ENCODE results near the gene CARS2.
"Not testable (repeated sequence)": the region's sequence is repeated elsewhere in the genome, so short reads cannot be mapped to it uniquely, and the experiment has no call there.

Gene CARS2

DNA sequence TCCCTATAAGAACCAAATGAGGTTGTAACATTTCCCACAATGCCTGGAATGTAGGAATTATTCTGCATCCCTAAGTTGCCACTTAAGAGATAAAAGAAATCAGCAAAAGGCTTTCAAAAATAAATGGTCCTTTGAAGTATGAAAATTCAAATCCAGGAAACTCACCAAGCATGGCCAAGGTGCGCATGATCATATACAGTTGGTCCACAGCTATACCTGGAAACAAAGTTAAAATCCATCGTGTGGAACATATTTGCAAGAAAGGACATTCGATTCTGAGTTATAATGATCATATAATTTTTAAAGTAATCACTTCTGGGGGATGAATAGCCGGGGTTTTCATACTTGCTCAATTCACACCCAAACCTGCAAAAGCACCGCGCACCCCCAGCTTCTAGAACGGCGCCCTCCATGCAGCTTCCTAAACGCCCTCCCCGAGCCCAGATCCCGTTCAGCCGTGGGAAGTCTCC, 525 bp downstream of the CARS2 start:
- DNase-seq = no peak

DNA sequence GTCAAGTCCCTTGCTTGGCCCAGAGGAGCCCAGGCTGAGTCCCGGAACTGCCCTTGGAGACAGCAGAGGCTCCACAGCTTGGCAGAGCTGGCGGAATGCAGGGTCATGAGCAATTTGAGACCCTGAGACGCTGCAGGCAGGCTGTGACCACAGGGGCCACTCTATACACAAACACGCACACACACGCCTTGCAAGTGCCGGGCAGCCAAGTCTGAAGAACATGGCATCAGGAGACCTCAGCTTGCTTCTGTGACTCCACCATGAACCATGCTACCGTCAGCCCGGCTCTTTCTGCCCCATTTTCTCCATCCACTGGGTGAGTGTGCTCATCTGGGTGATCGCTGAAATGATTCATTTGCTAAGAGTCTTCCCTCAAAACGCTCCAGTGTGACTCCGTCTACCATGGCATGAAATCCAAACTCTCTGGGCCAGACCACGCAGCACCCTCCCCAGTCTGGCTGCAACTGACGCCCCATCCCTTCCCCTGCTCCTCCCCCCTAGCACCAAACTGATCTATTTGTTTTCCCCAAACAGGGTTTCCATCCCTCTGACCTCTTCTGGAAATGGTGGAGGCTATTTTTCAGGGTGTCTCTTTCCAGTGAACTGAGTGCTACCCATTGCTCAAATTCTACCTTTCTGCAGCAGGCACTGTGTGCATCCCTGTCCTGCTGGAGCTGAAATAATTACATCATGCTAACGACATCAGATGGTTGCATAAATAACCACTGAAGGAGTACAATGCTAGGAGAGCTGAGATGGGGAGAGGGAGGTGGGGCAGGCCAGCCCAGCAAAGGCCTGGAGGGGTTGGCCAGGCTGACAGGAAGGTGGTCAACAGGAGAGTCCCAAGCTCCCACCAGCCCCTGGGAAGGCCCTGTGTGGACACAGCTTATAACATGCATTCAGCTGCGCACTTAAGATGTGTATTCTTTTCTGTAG, 3.1 kb downstream of the CARS2 start:
- no peak for DNase-seq

DNA sequence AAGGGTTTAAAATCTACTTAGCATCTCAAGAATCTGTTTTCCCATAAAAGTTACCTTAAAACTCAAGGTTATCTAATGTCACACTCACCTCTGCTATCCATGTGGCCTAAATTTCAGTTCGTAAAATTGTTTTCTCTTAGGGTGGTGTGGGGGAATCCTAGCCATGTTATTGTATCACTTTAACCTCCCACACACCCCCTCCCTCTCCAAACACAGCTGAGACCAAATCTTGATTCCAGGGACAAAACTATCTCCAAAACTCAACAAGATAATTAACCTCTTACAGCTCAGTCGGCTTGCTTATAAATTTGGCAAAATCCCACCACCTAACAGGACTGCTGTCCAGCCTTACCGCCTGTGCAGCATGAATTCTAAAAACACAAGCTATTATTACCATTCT, 3.8 kb downstream of the CARS2 start:
- DNase-seq = no peak

DNA sequence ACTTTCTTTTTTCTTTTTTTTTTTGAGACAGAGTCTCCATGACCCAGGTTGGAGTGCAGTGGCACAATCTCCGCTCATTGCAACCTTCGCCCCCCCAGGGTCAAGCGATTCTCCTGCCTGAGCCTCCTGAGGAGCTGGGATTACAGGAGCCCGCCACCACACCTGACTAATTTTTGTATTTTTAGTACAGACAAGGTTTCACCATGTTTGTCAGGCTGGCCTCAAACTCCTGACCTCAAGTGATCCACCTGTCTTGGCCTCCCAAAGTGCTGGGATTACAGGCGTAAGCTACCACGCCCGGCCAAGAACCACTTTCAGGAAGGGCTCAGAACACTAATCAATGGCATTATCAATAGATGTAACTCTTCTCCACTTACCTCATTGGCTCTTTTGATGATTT, 4.9 kb downstream of the CARS2 start:
- not testable (repeated sequence) for DNase-seq

DNA sequence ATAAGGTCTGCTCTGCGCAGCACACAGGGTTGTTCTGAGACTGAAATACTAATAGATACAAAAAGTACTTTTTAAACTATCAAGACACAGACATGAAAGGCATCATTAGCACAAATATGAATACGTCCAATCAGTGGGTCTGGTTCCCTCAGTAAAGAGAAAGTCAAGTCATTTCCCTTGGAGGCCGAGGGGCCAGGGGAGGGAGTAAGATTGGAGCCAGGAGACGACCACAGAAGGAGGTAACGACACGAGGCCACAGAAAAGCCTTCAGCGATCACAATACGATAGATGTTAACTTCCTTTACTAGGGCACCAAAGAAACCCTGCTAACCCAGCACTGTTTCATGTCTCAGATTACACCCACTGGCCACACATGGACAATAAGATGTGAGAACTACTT, 5.3 kb downstream of the CARS2 start:
- DNase-seq = no peak

DNA sequence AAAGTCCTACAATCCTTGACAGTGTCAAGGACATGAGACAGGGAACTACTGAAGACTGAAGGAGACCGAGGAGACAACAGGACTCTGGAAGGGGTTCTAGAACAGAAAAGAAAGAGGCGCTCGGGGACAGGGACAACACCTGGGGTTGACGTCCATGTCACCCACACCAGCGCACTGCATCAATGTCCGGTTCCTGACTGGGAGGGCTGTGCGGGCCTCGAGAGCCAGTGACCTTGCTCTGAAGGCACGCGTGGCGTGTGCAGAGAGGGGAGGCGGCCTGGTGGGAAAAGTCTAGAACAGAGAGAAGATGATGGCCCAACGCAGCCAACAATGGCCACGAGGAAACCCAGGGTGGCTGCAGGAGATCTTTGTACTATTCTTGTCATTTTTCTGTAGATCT, 5.7 kb downstream of the CARS2 start:
- DNase-seq = no peak

DNA sequence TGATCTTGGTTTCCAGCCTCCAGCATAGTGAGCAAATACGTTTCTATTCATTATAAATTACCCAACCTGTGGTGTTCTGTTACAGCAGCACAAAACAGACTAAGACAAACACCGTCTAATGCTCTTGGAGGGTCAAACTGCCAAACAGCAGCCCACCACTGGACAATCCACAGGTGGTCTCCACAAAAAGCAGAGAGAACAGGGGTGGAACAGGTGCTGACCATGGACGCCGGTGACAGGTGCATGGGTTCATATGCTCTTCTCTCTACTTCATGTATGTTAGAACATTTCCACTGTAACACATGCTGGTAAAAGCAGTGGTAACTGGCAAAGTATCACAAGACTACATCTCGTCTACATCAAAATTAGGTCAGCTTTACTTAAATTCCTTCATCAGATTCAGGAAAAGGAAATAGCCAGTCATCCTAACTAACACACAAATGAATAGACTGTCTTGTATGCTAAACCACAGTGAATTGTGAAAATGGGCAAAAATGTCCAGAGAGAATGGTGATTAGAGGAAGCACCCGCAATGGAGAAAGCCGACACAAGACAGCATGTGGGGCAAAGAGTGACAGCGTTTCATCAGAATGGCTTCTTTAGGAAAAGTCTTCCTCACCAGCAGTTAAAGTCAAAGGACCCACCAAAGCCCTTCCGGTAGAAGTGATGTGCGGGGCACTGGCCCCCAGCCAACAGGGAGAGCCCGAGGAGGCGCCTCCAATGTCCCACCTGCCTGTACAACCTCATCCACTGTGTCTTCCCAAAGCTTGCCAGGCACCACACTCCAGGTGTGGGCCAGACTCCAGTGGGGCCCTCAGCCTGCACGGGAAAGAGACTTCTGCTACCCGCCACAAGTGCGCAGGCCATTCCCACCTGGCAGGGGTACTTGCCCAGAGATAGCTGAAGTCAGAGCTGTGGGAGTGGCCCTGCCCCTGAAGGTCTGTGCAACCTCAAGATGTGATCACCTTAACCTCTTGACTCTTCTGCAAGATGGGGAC, 6.5 kb downstream of the CARS2 start:
- DNase-seq = no peak

DNA sequence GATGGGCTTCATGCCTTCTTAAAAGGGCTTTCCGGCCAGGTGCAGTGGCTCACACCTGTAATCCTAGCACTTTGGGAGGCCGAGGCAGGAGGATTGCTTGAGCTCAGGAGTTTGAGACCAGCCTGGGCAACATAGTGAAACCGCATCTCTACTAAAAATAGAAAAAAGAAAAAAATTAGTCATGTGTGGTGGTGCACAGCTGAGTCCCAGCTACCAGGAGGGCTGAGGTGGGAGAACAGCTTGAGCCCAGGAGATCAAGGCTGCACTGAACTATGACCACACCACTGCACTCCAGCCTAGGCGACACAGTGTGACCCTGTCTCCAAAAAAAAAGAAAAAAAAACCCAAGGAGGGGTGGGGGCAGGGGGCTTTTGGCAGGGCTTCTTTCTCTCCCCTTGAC, 7.2 kb downstream of the CARS2 start:
- DNase-seq = no peak

DNA sequence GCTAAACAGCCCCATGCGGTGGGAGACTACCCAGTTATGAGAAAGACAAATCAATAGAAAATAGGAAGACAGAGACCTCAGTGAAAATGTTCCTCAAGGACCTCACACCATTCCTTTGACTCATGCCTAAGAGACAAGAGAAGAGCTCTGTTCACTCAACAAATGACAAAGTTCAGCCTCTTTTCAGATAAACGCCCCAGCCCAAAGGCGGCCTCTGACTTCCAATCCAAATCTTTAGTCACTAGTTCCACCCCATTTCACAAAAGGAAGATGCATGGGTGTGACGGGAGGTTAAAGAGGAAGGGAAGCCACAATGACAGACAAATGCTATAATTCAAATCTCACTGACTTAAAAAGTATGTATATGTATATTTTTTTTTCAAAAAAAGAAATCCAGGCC, 8.1 kb downstream of the CARS2 start:
- DNase-seq = no peak

DNA sequence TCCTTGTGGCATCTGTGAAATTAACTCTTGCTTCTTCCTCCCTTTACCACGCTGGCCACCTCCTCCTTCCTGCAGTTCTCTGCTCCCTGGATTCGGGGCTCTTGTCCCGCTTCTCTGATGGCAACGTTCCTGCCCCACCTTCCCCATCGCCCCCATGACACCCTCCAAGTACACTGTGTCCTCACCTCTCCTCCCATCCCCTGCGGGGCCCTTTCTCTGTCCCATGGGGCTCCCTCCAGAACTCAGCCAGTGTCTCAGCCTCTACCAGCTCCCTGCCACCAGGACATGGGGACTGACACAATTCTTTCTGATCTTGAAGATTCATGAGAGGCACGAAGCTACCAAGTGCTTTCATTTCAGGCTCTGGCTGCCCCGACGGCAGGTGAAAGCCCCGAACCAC, 9.1 kb downstream of the CARS2 start:
- DNase-seq = no peak

DNA sequence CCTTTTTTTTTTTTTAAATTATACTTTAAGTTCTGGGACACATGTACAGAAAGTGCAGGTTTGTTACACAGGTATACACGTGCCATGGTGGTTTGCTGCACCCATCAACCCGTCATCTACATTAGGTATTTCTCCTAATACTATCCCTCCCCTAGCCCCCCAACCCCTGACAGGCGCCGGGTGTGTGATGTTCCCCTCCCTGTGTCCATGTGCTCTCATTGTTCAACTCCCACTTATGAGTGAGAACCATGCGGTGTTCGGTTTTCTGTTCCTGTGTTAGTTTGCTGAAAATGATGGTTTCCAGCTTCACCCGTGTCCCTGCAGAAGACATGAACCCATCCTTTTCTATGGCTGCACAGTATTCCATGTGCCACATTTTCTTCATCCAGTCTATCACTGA, 10.1 kb downstream of the CARS2 start:
- DNase-seq = not testable (repeated sequence)

DNA sequence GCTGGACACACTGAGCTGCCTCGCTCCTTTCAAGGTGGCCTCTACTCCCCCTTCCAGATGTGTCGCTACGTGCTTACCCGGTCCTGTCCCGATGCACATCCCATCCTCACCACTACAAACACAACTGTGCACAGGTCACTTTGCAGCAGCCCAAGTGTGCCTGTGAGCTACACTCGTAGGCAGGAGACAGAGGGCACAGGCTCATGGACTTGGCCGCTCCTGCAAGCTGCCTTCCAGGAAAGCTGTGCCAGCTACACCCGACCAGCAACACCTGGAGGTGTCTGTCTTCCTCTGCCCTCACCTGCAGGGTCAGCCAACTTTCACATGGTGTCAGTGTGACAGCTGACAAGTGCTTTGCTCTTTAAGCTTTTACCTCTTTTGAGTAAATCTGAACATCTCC, 15.4 kb downstream of the CARS2 start:
- DNase-seq = no peak

DNA sequence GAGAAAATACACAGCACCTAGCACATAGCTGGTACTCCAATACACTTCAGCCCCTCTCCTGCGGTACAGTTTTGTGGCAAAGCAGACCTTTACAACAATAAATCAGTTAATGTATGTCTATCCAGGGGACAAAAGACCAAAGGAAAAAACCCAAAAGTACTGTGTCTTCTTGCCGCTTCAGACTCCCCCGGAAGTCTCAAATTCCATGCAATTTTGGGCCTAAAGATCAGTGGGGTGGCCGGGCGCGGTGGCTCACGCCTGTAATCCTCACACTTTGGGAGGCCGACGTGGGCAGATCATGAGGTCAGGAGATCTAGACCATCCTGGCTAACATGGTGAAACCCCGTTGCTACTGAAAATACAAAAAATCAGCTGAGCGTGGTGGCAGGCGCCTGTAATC, 16.2 kb downstream of the CARS2 start:
- no peak for DNase-seq

DNA sequence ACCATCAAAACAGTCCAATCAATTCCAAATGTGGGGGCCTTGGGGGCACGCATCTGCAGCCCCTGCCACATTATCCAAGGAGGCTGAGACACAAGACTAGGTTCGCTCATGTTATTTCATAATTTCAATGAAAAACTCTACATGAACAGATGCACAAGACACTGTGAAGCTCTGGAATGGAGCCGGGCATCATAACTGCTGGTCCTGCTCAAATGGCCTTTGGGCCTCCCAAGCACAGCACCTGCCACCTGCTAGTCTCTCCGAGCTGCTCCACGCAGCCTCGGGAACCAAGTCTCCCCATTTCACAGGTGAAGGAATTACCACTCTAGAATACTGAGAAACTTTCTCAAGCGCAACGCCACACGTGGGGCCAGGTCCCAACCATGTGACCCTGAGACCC, 16.9 kb downstream of the CARS2 start:
- no peak for DNase-seq

DNA sequence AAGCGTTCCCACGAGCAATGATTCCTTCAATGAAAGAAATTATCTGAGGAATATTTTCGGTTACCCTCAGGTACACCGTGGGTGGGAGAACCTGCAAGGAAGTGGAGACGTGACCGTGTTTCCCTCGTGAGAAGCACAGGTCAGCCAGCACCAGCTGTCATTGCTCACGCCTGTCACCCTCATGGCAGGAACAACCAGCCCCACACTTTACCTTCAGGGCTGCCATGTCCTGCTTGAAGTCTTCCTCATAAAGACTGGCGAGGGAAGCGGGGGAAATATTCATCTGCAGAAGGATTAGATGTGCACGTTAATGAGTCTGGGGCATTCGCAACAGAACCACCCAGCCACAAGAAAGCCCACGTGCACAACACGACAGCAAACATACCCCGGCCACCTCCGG, 18.2 kb downstream of the CARS2 start:
- DNase-seq = no peak

DNA sequence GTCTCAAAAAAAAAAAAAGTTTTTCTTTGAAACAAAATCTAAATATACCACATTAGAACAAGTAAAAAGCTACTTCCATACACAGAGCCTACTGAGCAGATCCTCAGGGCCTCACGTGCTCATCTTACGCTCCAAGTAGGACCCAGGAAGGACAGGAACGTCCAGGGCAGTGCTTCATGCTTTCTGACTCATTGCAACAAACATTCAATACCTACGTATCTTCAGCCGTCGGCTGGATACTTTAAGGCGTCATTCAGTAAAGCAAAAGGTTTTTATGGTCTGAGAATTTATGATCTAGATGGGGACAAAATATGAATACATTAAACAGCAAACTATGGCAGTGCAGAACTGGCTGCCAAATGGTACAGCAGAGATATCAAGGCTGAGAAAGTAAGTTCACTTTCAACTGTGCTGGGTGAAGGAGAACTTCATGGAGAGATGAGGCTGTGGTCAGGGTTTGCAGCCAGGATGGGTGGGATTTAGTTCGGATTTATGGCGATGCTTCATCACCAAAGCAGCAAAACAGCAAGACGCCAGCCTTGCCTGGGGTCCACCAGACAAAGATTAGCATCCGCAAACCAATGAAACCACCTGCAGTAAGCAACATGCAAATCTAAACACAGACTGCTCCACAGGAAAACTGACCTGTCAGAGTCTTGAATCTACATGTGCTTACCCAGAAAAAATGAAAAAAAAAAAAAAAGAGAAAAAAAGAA, 20.5 kb downstream of the CARS2 start:
- no peak for DNase-seq

DNA sequence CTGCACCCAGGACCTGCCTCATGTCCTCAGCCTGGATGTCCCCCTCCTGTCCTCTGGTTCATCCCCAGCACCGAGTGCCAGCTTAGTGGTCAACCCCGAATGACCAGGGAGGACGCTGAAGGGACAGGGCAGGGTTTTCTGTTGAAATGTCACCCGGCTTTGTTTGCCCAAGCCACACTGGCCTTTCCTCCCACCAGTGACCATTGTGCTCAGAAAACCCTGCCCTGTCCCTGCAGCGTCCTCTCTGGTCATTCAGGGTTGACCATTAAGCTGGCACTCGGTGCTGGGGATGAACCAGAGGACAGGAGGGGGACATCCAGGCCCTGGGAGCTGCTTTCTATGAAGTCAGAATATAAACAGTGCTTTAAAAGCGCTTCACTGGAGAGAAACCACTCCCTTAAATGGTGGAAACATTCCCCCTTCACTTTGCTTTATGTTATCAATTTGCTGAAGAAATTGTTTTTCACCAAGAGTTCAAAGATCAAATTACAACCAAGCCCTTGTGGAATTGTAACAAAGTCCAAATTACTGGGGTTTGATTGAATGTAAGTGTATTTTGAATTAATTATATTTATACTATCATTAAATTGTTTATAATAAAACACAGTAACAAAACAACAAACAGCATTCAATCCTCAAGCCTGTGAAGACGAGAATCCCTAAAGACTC, 21.4 kb downstream of the CARS2 start:
- DNase-seq = no peak

DNA sequence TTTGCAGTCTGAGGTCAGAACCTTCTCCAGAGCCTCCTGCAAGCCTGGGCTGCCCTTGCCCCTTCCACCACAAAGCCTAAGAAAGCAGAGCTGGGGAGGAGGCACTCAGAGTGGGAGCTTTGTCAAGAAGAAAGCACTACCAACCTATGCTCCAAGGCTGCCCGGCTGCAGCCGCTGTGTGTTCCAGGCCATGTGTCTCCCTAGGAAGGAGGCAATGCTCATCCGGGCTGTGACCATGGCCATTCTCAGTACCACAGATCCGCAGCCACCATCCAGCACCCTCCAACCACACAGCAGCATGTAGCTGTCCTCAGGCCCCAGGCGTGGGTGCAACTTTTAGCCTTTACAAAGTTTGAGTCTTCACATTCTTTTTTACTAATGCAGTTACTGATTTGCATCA, 22.0 kb downstream of the CARS2 start:
- no peak for DNase-seq

DNA sequence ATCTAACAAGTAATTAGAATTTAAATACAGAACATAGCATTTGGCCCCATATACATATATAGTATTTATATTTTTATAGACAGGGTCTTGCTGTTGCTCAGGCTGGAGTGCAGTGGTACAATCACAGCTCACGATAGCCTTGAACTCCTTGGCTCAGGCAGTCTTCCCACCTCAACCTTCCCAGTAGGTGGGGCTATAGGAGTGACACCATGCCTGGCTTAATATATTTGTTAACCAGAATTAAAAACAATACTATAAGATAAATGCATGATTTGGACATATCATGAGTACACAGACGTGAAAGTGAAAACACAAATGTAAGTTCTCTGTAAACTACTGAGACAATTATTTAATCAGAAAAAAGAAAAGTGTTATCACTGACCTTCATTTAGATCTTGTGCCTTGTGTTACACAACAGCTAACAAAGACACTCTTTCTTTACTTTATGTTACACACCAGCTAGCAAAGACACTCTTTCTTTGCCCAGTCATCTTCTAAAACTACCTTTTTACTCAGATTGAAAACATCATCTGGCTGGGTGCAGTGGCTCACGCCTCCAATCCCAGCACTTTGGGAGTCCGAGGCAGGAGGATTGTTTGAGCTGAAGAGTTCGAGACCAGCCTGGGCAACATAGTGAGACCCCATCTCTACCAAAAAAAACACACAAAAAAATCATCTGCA, 22.6 kb downstream of the CARS2 start:
- no peak for DNase-seq

DNA sequence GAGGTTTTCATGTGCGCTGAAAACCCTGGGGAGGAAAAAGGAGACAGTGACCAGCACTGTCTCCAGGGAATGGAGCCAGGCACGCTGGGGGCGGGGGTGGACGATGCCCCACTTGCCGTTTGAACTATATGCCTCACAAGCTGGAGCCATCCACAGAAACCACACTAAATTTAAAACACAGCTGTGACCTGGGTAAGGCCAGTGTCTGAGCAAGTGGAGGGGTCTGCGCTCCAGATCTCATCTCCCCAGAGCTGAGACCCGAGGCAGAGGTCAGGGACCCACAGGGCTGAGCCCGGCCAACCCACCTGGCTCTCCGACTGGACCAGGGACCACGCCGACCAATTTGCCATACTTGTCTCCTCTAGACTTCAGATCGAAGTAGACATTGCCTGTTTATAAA, 23.2 kb downstream of the CARS2 start:
- no peak for DNase-seq

DNA sequence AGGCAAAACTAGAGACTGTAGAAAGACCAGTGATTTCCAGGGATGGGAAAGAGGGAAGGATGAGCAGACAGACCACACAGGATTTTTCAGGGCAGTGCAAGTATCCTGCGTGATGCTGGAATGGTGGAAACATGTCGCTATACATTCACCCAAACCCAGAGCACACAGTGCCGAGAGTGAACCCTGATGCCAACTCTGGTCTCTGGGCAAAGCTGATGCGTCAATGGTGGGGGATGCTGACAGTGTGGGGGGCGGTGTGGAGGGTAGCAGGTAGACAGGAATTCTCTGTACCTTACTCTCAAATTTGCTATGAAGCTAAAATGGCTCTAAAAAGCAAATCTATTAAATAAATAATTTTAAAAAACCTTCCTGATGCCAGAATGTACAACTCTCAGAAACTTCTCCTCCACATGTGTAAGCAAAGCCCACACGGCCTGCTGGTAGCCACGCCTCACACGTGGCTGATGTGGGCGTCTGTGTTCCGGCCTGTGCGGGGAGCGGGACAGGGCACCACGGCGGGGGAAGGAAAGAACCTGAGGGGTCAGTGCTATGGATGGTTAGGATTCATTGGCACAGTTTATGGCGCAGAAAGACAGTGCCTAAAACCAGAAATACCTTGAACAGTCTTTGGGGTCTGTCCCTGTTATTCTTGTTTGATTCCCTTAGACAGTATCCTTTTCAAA, 23.9 kb downstream of the CARS2 start:
- no peak for DNase-seq
